G401 (cell line): ENCODE results near the gene ZNF462. TPM values are rescaled to one million over a fixed set of nuclear protein-coding genes. Genes with fewer than 3 reads are reported as not detected.

Experiments used
- DNase-seq: peaks from one replicate; pipeline ENCODE4 v3.0.0-alpha.2; 2015; ENCODE audit warnings: low spot score
- in situ Hi-C: cut with HindIII; loops from 2 replicates; pipeline ENCODE4 v1.10.0; 2016; ENCODE audit warnings: low sequenced_read_pairs, mixed read lengths
- total RNA-seq: library from RNA; depleted of rRNA; stranded (reverse); fragments of >200 nt; shearing (Covaris generic); gene quantifications from 2 replicates; pipeline ENCODE4 v1.2.3, GENCODE V29; 2014

The ZNF462 gene
- total RNA-seq, 1 experiment from 2014 or later: 0.20 TPM

DNA sequence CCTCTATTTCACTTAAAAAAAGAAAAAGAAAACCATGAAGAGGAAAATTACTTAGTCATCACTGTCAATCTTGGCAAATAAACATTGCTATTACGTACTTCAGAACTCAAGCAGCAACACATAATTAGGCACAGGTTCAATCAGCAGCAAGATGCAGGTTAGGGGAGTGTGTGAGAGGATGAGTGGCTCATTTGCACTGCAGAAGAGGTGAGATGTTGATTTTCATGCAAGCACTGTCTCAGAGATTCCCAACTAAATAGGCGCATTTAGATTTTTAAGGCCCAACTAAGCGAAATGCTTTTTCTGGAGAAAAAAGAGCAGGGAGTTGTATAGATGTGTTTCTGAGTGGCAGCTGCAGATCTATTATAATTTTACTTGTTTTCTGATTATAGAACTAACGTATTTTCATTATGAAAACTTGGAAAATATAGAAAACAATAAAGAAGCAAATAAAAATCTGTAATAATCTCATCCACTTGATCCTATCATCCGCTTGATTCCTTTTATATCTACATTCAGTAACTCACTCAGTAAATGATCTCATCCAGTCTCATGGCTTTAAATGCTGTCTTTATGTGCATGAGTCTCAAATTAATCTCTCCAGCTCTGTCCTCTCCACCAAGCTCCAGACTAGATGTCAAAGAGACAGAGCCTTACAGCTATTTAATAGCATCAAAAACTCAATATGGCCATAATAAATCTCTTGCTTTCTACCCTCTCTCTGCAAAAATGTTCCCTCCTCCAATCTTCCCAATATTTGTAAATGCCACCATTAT is 162.5 kb downstream of the ZNF462 start:
- no peak for DNase-seq
- in situ Hi-C loops: no loop called here

DNA sequence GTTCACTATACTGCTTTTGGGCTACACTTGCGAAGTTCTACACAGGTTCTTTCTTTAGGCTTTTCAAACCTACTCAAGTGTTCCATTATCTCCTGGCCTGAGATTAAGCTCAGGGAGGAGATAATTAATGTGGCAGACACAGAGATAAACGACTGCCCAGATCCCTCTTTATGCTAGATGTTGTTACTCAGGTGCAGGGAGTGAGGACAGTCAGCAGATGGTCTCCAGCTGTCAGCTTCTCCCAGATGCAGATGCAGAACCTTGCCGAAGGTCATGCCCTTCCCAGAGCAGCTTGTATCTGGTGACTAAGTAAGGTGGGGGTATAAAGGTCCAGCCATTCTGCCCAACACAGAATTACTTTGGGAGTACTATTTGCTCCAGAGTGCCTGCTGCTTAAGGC is 166.2 kb downstream of the ZNF462 start:
- DNase-seq: no peak
- in situ Hi-C loops: no loop called here

DNA sequence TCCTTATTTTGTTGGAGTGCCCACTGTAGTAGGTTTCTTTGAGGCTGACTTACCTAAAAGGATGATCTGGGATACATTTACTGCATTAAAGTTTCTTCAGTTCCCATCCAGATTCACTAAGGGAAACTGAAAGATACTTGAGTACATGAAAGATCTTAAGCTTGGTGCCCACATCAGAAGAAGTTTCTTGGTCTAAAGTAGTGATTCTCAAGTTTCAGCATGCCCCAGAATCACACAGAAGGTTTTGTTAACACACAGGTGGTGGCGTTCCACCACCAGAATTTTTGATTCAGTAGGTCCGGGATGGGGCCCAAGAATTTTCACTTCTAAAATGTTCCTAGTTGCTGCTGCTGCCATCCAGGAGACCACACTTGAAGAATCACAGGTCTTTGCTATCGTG is 171.0 kb downstream of the ZNF462 start:
- in situ Hi-C loops: no loop called here
- no peak for DNase-seq

DNA sequence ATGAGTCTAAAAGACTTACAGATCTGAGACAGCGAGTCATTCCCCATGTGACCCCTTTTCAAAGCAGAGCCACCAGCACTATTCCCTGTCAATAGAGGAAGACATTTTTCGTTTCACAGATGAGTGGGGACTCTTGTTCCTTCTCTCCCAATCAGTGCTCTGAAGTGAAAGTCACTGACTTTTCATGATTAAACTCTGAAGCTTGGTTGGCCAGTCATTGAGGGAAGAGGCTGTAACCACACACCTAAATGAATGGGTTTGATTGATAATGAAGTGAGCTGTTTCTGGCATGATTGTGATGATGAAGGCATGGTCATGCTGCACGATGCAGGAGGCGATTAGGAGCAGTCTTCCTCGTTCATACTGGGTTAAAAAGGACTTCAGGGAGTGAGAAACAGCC is 171.9 kb downstream of the ZNF462 start:
- no peak for DNase-seq
- in situ Hi-C loops: no loop called here

DNA sequence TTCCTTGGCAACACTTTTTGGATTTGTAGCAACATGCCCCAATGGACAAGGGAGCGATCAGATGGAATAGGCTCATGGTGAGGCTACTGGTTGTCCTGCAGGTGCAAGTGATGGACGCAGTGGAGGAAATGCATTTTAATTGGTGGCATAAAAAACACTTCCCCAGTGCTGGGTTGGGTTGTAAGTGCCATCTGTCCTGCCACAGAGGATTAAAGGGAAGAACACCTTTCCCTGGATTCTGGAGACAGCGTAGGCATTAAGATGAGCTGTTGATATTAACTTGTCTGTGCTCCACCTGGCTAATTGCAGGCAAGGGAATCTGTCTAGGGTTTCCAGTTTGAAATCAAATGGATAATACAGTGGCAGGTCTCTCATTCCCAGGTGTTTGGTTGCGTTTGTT is 173.4 kb downstream of the ZNF462 start:
- in situ Hi-C loops: no loop called here
- no peak for DNase-seq

DNA sequence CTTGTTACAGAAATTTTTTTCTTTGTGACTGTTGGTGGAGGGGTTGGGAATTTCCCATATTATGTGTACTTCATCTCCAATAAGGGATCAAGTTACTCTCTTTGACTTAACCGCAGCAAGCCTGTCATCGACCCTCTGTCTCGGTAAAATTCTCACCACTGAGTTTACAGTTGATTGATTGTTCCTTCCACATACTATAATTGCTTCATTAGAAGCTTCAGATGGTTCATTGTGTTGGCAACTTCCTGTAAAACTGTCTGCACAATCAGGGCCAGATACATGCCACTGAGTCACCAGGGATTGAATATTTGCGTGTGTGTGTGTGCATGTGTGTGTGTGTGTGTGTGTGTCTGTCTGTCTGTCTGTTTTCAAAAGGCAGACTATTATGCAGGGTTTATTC is 176.6 kb downstream of the ZNF462 start:
- in situ Hi-C loops: no loop called here
- DNase-seq: no peak

DNA sequence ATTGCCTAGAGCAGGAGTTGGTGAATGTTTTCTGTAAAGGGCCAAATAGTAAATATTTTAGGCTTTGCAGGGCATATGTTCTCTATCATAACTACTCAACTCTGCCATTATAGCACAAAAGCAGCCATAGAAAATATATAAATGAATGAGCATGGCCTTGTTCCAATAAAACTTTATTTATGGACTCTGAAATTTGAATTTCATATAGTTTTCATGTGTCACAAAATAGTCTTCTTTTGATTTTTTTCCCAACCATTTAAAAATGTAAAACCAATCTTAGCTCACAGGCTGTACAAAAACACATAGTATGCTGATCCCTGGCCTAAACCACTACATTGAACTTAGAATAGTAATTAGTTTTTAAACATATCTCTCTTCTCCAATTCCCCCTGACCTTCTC is 179.6 kb downstream of the ZNF462 start:
- in situ Hi-C loops: no loop called here
- DNase-seq: no peak

DNA sequence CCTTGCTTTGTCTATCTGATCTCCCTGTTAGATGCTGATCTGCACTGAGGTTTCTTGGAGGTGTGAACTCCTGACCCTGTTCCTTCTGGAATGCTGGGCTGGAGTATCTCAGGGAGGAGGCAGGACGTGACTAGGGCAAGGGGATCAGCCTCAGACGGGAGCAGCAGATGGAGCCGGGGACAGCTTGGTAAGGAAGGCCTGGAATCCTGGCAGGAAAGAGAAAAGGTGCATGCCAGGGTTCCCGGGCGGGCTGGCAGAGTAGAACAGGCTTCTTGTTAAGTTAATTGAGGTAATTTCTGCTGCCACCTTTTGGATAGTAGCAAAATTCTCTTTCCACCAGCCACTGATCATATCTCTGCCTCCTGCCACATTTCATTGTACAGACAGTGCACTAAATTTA is 180.9 kb downstream of the ZNF462 start:
- peak; percentile 98 for DNase-seq
- in situ Hi-C loops: no loop called here

DNA sequence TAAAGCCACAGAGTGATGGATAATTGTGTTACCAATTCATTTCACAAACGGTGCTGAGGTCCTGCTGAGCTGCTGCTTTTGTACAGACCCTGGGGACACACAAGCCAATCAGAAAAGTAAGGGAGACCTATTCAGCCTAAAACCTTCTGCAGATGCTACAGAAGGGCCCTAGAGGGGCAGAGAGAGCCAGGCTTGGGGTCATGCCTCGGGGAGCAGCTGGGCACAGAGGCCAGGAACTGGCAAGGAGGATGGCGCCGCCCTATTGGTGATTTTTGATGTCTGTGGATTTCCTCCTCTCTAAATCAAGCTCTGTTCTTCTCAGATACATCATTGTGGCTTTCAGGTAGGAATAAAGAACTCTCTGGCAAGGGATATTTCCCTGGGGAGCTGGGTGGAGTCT is 181.9 kb downstream of the ZNF462 start:
- in situ Hi-C loops: no loop called here
- no peak for DNase-seq

DNA sequence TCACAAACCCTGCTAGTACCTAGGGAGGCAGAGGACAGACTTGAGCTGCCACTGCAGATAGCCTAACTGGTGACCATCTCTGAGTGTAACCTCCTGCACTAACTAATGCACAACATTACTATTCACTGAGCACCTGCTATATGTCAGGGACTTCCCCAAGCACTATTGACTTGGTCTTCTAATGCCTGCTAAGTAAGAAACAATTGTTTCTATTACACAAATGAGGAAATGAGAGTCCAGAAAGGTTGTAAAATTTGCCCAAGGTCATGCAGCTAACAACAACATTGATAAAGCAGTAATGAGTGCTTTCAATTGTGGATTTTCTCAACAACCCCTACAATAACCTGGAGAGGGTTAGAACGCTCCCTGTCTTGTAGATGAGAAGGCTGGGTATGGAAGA is 183.7 kb downstream of the ZNF462 start:
- in situ Hi-C loops: no loop called here
- DNase-seq: no peak

DNA sequence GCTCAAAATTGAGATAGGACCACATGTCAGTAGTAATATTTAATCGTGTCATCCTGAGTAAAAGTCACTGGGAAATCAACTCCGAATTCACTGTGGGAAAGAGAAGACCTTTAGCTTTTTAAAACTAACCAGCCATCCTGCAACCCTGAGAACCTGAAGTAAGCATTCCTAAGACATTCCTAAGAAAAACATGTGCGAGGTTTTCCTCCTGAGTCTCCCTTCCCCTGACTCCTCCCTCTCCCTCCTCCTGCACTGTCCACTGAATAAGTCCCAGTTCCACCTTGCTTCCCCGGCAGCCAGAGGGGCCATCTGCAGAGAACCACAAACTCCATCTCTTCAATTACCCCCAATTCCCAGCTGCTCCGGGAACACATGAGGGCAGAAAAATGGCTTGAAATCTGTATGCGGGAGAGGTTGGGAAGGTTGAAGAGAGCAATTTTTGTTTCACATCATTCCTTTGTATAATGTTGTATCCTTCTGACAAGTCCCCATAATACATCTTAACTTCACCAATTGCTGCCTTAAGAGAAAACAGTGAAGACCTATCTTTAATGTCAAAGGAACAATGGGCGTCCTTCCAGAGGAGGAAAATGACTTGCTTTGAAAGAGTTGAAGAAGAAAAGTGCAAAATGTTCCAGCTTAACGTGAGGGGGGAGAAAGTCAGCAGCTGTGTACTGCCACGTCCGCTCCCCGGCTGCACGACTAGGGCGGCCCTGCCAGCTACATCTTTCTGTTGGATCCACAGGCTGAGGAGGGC is 186.3 kb downstream of the ZNF462 start:
- no peak for DNase-seq
- in situ Hi-C loops: no loop called here

DNA sequence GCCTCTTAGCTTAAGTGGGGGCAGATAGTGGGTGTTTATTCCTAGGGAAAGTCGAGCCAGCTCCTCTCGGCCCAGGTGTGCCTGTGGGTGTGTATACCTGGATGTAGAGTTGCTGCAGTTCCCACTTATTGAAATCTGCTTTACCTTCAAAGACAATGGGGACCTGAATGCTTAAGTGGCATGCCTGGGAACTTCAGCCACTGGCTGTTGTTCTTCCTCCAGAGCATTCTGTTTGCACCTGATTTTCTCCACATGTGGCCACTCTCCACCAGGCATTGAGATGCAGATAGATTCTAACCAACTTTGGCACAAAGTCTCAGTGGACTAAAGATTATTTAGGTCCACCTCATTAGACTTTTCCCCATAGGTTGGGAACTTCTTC is 186.8 kb downstream of the ZNF462 start:
- no peak for DNase-seq
- in situ Hi-C loops: no loop called here

DNA sequence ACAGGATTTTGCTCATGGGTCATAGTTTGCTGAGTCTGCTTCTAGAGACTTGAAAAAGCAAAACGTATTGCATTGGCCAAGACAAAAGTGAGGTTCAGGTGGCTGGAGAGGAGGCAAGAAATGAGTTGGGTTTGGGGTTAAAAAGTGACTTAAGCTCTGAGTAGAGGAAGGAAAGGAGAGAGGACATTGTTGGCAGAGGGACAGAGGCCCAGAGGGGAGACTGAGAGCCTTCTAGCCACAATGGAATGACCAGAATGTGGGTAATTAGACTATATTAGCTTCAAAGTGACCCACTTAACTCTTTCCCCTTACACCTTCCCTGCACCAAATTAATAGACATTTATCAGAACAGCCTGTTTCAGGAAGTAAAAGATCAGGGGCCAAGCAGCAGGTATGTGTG is 188.4 kb downstream of the ZNF462 start:
- in situ Hi-C loops: no loop called here
- DNase-seq: no peak

DNA sequence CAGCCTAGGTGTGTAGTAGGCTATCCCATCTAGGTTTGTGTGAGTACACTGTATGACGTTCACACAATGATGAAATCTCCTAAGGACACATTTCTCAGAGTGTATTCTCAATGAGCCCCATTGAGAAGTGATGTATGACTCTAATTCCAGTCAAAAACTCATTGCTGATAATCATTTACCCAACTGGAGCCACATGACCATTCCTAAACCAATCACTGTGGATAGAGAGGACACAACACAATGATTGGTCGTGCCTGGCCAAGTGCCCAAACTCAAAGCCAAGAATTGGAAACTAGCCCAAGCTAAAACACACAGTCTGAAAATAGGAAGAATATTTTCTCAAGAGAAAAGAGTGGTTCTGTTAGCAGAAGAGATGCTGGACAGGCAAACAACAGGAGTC is 191.2 kb downstream of the ZNF462 start:
- in situ Hi-C loops: no loop called here
- DNase-seq: no peak

DNA sequence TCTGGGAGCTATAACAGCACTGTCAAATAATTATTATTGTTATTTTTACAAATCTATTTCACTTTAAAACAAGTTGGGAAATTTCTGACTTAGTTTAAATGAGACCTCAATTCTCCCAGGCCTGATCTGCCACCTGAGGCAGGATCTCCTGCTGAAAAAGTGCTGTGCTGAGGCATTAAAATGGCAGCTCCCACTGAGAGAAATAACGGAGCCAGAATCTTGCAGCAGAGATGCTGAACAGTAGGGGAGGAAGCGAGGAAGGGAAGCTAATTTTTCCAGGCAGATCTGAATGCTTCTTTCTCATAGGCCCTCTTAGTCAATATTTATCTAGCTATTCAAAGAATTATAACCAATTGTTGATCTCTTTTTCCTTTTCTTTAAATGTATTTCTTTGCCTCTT is 196.3 kb downstream of the ZNF462 start:
- peak; percentile 53 for DNase-seq
- in situ Hi-C loops: no loop called here

DNA sequence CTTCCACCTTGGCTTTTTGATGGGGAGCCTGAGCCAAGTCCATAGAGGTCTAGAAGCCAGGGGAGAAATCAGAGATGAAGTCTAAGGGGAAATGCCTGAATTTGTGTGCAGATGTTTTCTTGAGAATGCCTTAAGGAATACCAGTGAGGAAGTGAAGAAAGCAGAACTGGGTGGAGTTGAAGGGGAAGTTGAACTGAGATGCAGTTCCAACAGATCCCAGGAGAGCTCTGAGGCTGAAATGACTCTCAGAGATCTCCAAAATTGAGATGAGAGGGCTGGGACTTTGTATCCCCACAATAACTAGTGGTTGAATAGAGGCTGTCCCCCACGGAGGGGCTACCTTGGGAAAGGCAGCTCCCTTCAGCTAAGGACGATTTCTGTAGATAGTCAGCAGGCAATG is 197.1 kb downstream of the ZNF462 start:
- in situ Hi-C loops: no loop called here
- no peak for DNase-seq
